Measurements from ENCODE around the gene IZUMO3.

The IZUMO3 gene

GRCh38 chr9:24497671-24498070 lies 48.0 kb downstream of the IZUMO3 start:
- no peak overlapping the region for H3K4me3 ChIP-seq (ENCODE audit: low read depth, low read length)
- TF ChIP-seq CTCF (IDR thresholded peaks at IDR 0.05; ENCODE audit: low read depth, low read length, missing control alignments) = no peak
- in situ Hi-C loops (cut with HindIII; ENCODE audit: low sequenced_read_pairs) = no loop called here
- DNase-seq (ENCODE audit: low read depth) = no peak
